Ovary (tissue), 9 donors: ENCODE measurements around the gene GDAP1L1. TPM values are rescaled to one million over a fixed set of nuclear protein-coding genes. Genes with fewer than 3 reads are reported as not detected.
"Not testable (repeated sequence)": the region's sequence is repeated elsewhere in the genome, so short reads cannot be mapped to it uniquely, and the experiment has no call there.

Experiments
- DNase-seq, 5 donors: peaks; one replicate each; pipeline ENCODE4 v3.0.0-alpha.2; 2019 to 2020
- H3K27ac ChIP-seq, 2 donors: fragments of 200-600 bp; one replicate each; pipeline versions ENCODE4 v1.5.1 to v1.8.0; 2019 to 2022
- H3K27me3 ChIP-seq: fragments of 200-600 bp; one replicate; pipeline ENCODE4 v1.8.0; 2022
- H3K36me3 ChIP-seq: fragments of 200-600 bp; sonication (generic); one replicate; pipeline ENCODE4 v1.5.1; 2019
- H3K4me1 ChIP-seq: one replicate; pipeline ENCODE4 v1.8.1; 2013; ENCODE audit warnings: mild to moderate bottlenecking, moderate library complexity; ENCODE audit not compliant: insufficient read depth
- H3K4me3 ChIP-seq: fragments of 200-600 bp; sonication (generic); one replicate; pipeline ENCODE4 v1.5.1; 2017
- H3K9me3 ChIP-seq, 2 donors: fragments of 200-600 bp in 1 of 2; sonication (generic) in 1 of 2; one replicate each; pipeline versions ENCODE4 v1.5.1 to v1.8.1; 2013 to 2019; ENCODE audit warnings: mild to moderate bottlenecking in 1 of 2, moderate library complexity in 1 of 2
- CTCF ChIP-seq, 3 donors: fragments of 450-650 bp in 2 of 3; fragments of 200-600 bp in 1 of 3; IDR thresholded peaks; one replicate each; pipeline versions ENCODE4 v1.5.1 to v1.8.0; 2016 to 2022; ENCODE audit warnings: antibody characterized with exemption in 3 of 3, mild to moderate bottlenecking in 1 of 3
- EP300 ChIP-seq: sonication (generic); formaldehyde crosslinking; IDR thresholded peaks from one replicate; pipeline ENCODE4 v1.6.1; 2017; ENCODE audit warnings: antibody characterized with exemption
- POLR2A ChIP-seq: fragments of 450-650 bp; IDR thresholded peaks from one replicate; pipeline ENCODE4 v1.6.1; 2017; ENCODE audit warnings: antibody characterized with exemption, mild to moderate bottlenecking, moderate library complexity
- WGBS, 3 donors: extraction: QIAGEN DNeasy Blood & Tissue Kit in 1 of 3; methylation state at CpG; one replicate each; pipeline versions ENCODE4 v1.1.5 to v1.1.7; 2013 to 2017; 5-methylcytosine and 5-hydroxymethylcytosine counted together
- intact Hi-C, 4 donors: fragments of 100-400 bp; cut with DNase I; formaldehyde crosslinking; loops; one replicate each; pipeline versions ENCODE4 v1.11.0 to v1.15.1; 2022 to 2023
- polyA plus RNA-seq, 2 donors: library from polyadenylated mRNA; stranded (reverse); fragments of 200-250 nt in 1 of 2; fragments of 350-450 nt in 1 of 2; fragmentation: Illumina TruSeq in 1 of 2; extraction: RNeasy Lipid Tissue Mini Kit (QIAGEN cat#74804) in 1 of 2; gene quantifications; one replicate each; pipeline ENCODE4 v1.2.3, GENCODE V29; 2013 to 2014
- total RNA-seq, 7 donors: library from RNA; depleted of rRNA in 2 of 7; stranded (reverse); fragments of >200 nt in 2 of 7; fragmentation: NEBNext Ultra II Directional in 3 of 7; extraction: Animal tissue kit (Norgen Biotek cat#: 25700) in 3 of 7; gene quantifications; one replicate each; pipeline versions ENCODE4 v1.1.0 to v1.2.4, GENCODE V29; 2016 to 2023
- donor health status: DM: no; HTN: no; CAD: no; lungs with moderate emphysema.
- donor health status: DM: no; HTN: no; CAD: no.
- donor health status: Bipolar disorder and iron deficiency.
- donor health status: DM: yes; HTN: yes; CAD: no.
- donor health status: DM: no; HTN: no; CAD: no.
- donor health status: DM: yes; HTN: yes; CAD: no.

The GDAP1L1 gene
- total and polyA plus RNA-seq, 9 donors, result 0.72 to 3.3 (median 1.6) TPM

GRCh38 chr20:44296011-44296410 lies 48.9 kb downstream of the GDAP1L1 start:
- no peaks in the 10 kb centered on the region for H3K9me3 ChIP-seq
- no peaks in the 10 kb centered on the region for H3K27me3 ChIP-seq
- no peak overlapping the region for H3K4me3 ChIP-seq
- no peak overlapping the region for H3K27ac ChIP-seq
- H3K36me3 ChIP-seq, result no peaks in the 10 kb centered on the region
- H3K4me1 ChIP-seq, result no peaks in the 10 kb centered on the region
- intact Hi-C loops, result no loop called here
- WGBS, 3 donors, result 83 to 92% (median 83%) methylated on average over 7 of the region's 7 CpGs
- DNase-seq, result no peak
- TF ChIP-seq POLR2A (no peak), CTCF (IDR thresholded peaks at IDR 0.05) (no peak), EP300 (no peak)

- intact Hi-C loops, result no loop called here
- Histone ChIP-seq H3K9me3 (no peaks in the 10 kb centered on the region), H3K36me3 (no peaks in the 10 kb centered on the region), H3K27me3 (no peaks in the 10 kb centered on the region), H3K4me1 (peaks cover 1% of the 10 kb centered on the region), H3K4me3 (no peak overlapping the region), H3K27ac (no peak overlapping the region)
- 89 to 95% (median 89%) methylated on average over 4 of the region's 4 CpGs for WGBS, 3 donors
- TF ChIP-seq EP300 (no peak), POLR2A (no peak), CTCF (IDR thresholded peaks at IDR 0.05) (no peak)
- DNase-seq, result no peak
Measured at GRCh38 chr20:44297721-44298120, 50.6 kb downstream of the GDAP1L1 start.

- WGBS, 3 donors, result 89 to 96% (median 95%) methylated on average over 37 to 42 of the region's 42 CpGs
- H3K27me3 ChIP-seq, H3K27ac ChIP-seq, H3K4me1 ChIP-seq, H3K9me3 ChIP-seq, H3K36me3 ChIP-seq, intact Hi-C loops, DNase-seq, H3K4me3 ChIP-seq: not testable (repeated sequence)
Measured at GRCh38 chr20:44299011-44299535, 52.0 kb downstream of the GDAP1L1 start.

GRCh38 chr20:44301285-44301684 lies 54.2 kb downstream of the GDAP1L1 start:
- Histone ChIP-seq H3K4me3 (no peak overlapping the region), H3K27ac (no peak overlapping the region), H3K36me3 (no peaks in the 10 kb centered on the region), H3K4me1 (peaks cover 1% of the 10 kb centered on the region), H3K9me3 (no peaks in the 10 kb centered on the region), H3K27me3 (no peaks in the 10 kb centered on the region)
- TF ChIP-seq EP300 (no peak), CTCF (IDR thresholded peaks at IDR 0.05) (no peak), POLR2A (no peak)
- intact Hi-C loops, result no loop called here
- no peak for DNase-seq

GRCh38 chr20:44302026-44302669 lies 55.0 kb downstream of the GDAP1L1 start:
- H3K9me3 ChIP-seq, result no peaks in the 10 kb centered on the region
- 45 to 56% (median 50%) methylated on average over 5 of the region's 5 CpGs for WGBS, 3 donors
- H3K36me3 ChIP-seq, result no peaks in the 10 kb centered on the region
- H3K4me1 ChIP-seq, result peaks cover 1% of the 10 kb centered on the region
- no peak overlapping the region for H3K27ac ChIP-seq
- TF ChIP-seq EP300, result no peak
- no peak for TF ChIP-seq POLR2A
- no peak for TF ChIP-seq CTCF (IDR thresholded peaks at IDR 0.05)
- intact Hi-C loops, result no loop called here
- H3K27me3 ChIP-seq, result no peaks in the 10 kb centered on the region
- no peak for DNase-seq
- no peak overlapping the region for H3K4me3 ChIP-seq
